ENCODE measurements around the gene JMY.

The JMY gene

GRCh38 chr5:79287907-79288306 lies 52.0 kb downstream of the JMY start:
- DNase-seq: no peak

- DNase-seq: no peak
These were observed 59.1 kb downstream of the JMY start for GRCh38 chr5:79295029-79295428.

GRCh38 chr5:79297661-79298060 lies 61.7 kb downstream of the JMY start:
- no peak for DNase-seq

GRCh38 chr5:79301046-79301712 lies 65.2 kb downstream of the JMY start:
- DNase-seq: no peak

GRCh38 chr5:79302454-79302853 lies 66.5 kb downstream of the JMY start:
- no peak for DNase-seq

- no peak for DNase-seq
These were observed 69.8 kb downstream of the JMY start for GRCh38 chr5:79305706-79306105.

GRCh38 chr5:79318935-79319614 lies 83.1 kb downstream of the JMY start:
- DNase-seq: peak; percentile 4 to 35 (median 16)

- DNase-seq: no peak
These were observed 93.5 kb downstream of the JMY start for GRCh38 chr5:79329453-79329852.

GRCh38 chr5:79330071-79330470 lies 94.1 kb downstream of the JMY start:
- peak in 3 of 4 experiments; percentile 7 to 16 (median 9) for DNase-seq

GRCh38 chr5:79333852-79334557 lies 98.1 kb downstream of the JMY start:
- DNase-seq: no peak

- peak in 1 of 4 experiments; percentile 14 for DNase-seq
These were observed 110.5 kb downstream of the JMY start for GRCh38 chr5:79346420-79346824.

- no peak for DNase-seq
These were observed 113.1 kb downstream of the JMY start for GRCh38 chr5:79349047-79349446.

GRCh38 chr5:79349881-79350280 lies 114.0 kb downstream of the JMY start:
- no peak for DNase-seq

GRCh38 chr5:79357398-79357797 lies 121.5 kb downstream of the JMY start:
- DNase-seq: no peak
